HG02970 (cell line): ENCODE results near the gene CDCA4.
"Not testable (repeated sequence)": the region's sequence is repeated elsewhere in the genome, so short reads cannot be mapped to it uniquely, and the experiment has no call there.

ENCODE experiments used
- ATAC-seq: cut with Tn5 transposase; IDR thresholded peaks from one replicate; pipeline ENCODE4 v1.9.1; 2021; ENCODE audit warnings: mild to moderate bottlenecking, moderate library complexity, moderate number of reproducible peaks; ENCODE audit not compliant: unreplicated experiment, low FRiP score

Gene CDCA4

GRCh38 chr14:105039458-105040205 is 18.7 kb upstream of the CDCA4 start:
- ATAC-seq: no peak

GRCh38 chr14:105035616-105036015 is 14.7 kb upstream of the CDCA4 start:
- not testable (repeated sequence) for ATAC-seq

GRCh38 chr14:105034315-105035039 is 13.6 kb upstream of the CDCA4 start:
- no peak for ATAC-seq

- not testable (repeated sequence) for ATAC-seq
These were observed 12.6 kb upstream of the CDCA4 start for GRCh38 chr14:105033412-105033900.

GRCh38 chr14:105032451-105032901 is 11.6 kb upstream of the CDCA4 start:
- not testable (repeated sequence) for ATAC-seq

- ATAC-seq: no peak
These were observed 10.0 kb upstream of the CDCA4 start for GRCh38 chr14:105030836-105031396.

- no peak for ATAC-seq
These were observed 9.3 kb upstream of the CDCA4 start for GRCh38 chr14:105030194-105030593.

- no peak for ATAC-seq
These were observed 8.5 kb upstream of the CDCA4 start for GRCh38 chr14:105029402-105029801.

GRCh38 chr14:105028251-105028927 is 7.5 kb upstream of the CDCA4 start:
- no peak for ATAC-seq

- ATAC-seq: not testable (repeated sequence)
These were observed 6.8 kb upstream of the CDCA4 start for GRCh38 chr14:105027718-105028117.

GRCh38 chr14:105026802-105027563 is 6.1 kb upstream of the CDCA4 start:
- no peak for ATAC-seq

- ATAC-seq: no peak
These were observed 5.3 kb upstream of the CDCA4 start for GRCh38 chr14:105026033-105026785.

GRCh38 chr14:105025429-105025828 is 4.5 kb upstream of the CDCA4 start:
- no peak for ATAC-seq

- ATAC-seq: no peak
These were observed 3.1 kb upstream of the CDCA4 start for GRCh38 chr14:105023791-105024480.

- no peak for ATAC-seq
These were observed 2.3 kb upstream of the CDCA4 start for GRCh38 chr14:105023144-105023543.

GRCh38 chr14:105022276-105022670 is 1.4 kb upstream of the CDCA4 start:
- no peak for ATAC-seq

GRCh38 chr14:105021656-105022275 is 883 bp upstream of the CDCA4 start:
- ATAC-seq: no peak
